CD14-positive monocyte (primary cell): ENCODE measurements around the gene UGT1A5. TPM values are rescaled to one million over a fixed set of nuclear protein-coding genes. Genes with fewer than 3 reads are reported as not detected.

ENCODE experiments used
- DNase-seq, 3 donors: peaks; one replicate each; pipeline ENCODE4 v3.0.0-alpha.2; 2011 to 2022
- H2AFZ ChIP-seq: 2 replicates; pipeline ENCODE4 v1.6.0; 2012; ENCODE audit warnings: mild to moderate bottlenecking, low read depth, low read length, inconsistent platforms; ENCODE audit not compliant: insufficient read depth, poor library complexity, severe bottlenecking
- H3K27ac ChIP-seq, 2 donors: 1 replicate in 1 of 2; 2 replicates in 1 of 2; pipeline ENCODE4 v1.5.1; 2012 to 2013; ENCODE audit warnings: low read length in 2 of 2, control low read depth in 1 of 2, inconsistent platforms in 1 of 2, low read depth in 1 of 2, mild to moderate bottlenecking in 1 of 2
- H3K27me3 ChIP-seq, 2 donors: one replicate each; pipeline versions ENCODE4 v1.6.0 to v1.6.1; 2011 to 2013; ENCODE audit warnings: low read length in 2 of 2; ENCODE audit not compliant: control insufficient read depth in 2 of 2, insufficient read depth in 2 of 2
- H3K36me3 ChIP-seq, 2 donors: replicated peaks in 1 of 2; 1 replicate in 1 of 2; 2 replicates in 1 of 2; pipeline versions ENCODE4 v1.5.1 to v1.6.1; 2012 to 2013; ENCODE audit warnings: low read length in 2 of 2, control low read depth in 1 of 2, inconsistent platforms in 1 of 2, mild to moderate bottlenecking in 1 of 2; ENCODE audit not compliant: insufficient read depth in 2 of 2, control insufficient read depth in 1 of 2
- H3K4me1 ChIP-seq, 2 donors: 1 replicate in 1 of 2; 2 replicates in 1 of 2; pipeline versions ENCODE4 v1.5.1 to v1.6.1; 2012 to 2013; ENCODE audit warnings: low read length in 2 of 2, control low read depth in 1 of 2, inconsistent platforms in 1 of 2, mild to moderate bottlenecking in 1 of 2, moderate library complexity in 1 of 2; ENCODE audit not compliant: insufficient read depth in 2 of 2, control insufficient read depth in 1 of 2
- H3K4me2 ChIP-seq: replicated peaks from 2 replicates; pipeline ENCODE3; 2012; ENCODE audit warnings: low read length, moderate library complexity, mild to moderate bottlenecking; ENCODE audit not compliant: poor library complexity, severe bottlenecking; ENCODE audit errors: extremely low read depth
- H3K4me3 ChIP-seq, 3 experiments: fragments of 200-600 bp in 1 of 3; sonication (generic) in 1 of 3; replicated peaks in 1 of 3; 1 replicate in 2 of 3; 2 replicates in 1 of 3; pipeline ENCODE4 v1.5.1; 2011 to 2013; ENCODE audit warnings: low read length in 3 of 3, mild to moderate bottlenecking in 3 of 3, control low read depth in 2 of 3, low read depth in 2 of 3, inconsistent platforms in 1 of 3, moderate library complexity in 1 of 3
- H3K79me2 ChIP-seq: 2 replicates; pipeline ENCODE4 v1.6.0; 2012; ENCODE audit warnings: mild to moderate bottlenecking, control low read depth, inconsistent platforms, low read length, moderate library complexity; ENCODE audit not compliant: insufficient read depth
- H3K9ac ChIP-seq: 2 replicates; pipeline ENCODE4 v1.6.0; 2017; ENCODE audit warnings: low read length, mild to moderate bottlenecking; ENCODE audit not compliant: insufficient read depth, poor library complexity, severe bottlenecking
- H3K9me3 ChIP-seq, 2 donors: replicated peaks in 1 of 2; 1 replicate in 1 of 2; 2 replicates in 1 of 2; pipeline versions ENCODE4 v1.5.1 to v1.6.1; 2012 to 2013; ENCODE audit warnings: low read length in 2 of 2, control low read depth in 1 of 2; ENCODE audit not compliant: control insufficient read depth in 1 of 2, insufficient read depth in 1 of 2
- H4K20me1 ChIP-seq: 2 replicates; pipeline ENCODE4 v1.6.0; 2012; ENCODE audit warnings: mild to moderate bottlenecking, low read length, control low read depth, moderate library complexity; ENCODE audit not compliant: insufficient read depth
- H3K27ac Mint-ChIP-seq, 7 donors: one replicate each; pipeline ENCODE4 v1.8.0; 2020; ENCODE audit warnings: mild to moderate bottlenecking in 7 of 7, mixed read lengths in 7 of 7, moderate library complexity in 6 of 7, inconsistent platforms in 2 of 7
- H3K27me3 Mint-ChIP-seq, 3 donors: one replicate each; pipeline ENCODE4 v1.8.0; 2021 to 2022; ENCODE audit warnings: low read depth in 3 of 3, mild to moderate bottlenecking in 3 of 3, mixed read lengths in 3 of 3, moderate library complexity in 3 of 3, inconsistent platforms in 1 of 3
- H3K36me3 Mint-ChIP-seq, 2 donors: one replicate each; pipeline ENCODE4 v1.8.0; 2020; ENCODE audit warnings: mixed read lengths in 2 of 2, inconsistent platforms in 1 of 2, mild to moderate bottlenecking in 1 of 2
- H3K4me1 Mint-ChIP-seq: one replicate; pipeline ENCODE4 v1.8.0; 2020; ENCODE audit warnings: mild to moderate bottlenecking, mixed read lengths
- H3K4me3 Mint-ChIP-seq, 2 donors: one replicate each; pipeline ENCODE4 v1.8.0; 2020; ENCODE audit warnings: mild to moderate bottlenecking in 2 of 2, mixed read lengths in 2 of 2, moderate library complexity in 1 of 2
- H3K9me3 Mint-ChIP-seq, 7 donors: one replicate each; pipeline ENCODE4 v1.8.0; 2020 to 2022; ENCODE audit warnings: mixed read lengths in 7 of 7, mild to moderate bottlenecking in 6 of 7, moderate library complexity in 6 of 7, inconsistent platforms in 2 of 7
- WGBS: methylation state at CpG from one replicate; pipeline ENCODE4 v1.1.5; 2013; ENCODE audit warnings: missing lambda C conversion rate; ENCODE audit not compliant: insufficient coverage; 5-methylcytosine and 5-hydroxymethylcytosine counted together
- intact Hi-C, 2 donors: fragments of 100-400 bp; cut with micrococcal nuclease; formaldehyde crosslinking; loops; one replicate each; pipeline versions ENCODE4 v1.15.0 to v1.15.1; 2023
- polyA plus RNA-seq, 3 donors: library from polyadenylated mRNA; depleted of rRNA in 1 of 3; unstranded in 2 of 3; stranded (reverse) in 1 of 3; fragments of 300-500 nt in 2 of 3; fragments of >200 nt in 1 of 3; fragmentation: Illumina TruSeq in 2 of 3; gene quantifications; 1 replicate in 2 of 3; 2 replicates in 1 of 3; pipeline ENCODE4 v1.2.3, GENCODE V29; 2012 to 2021
- TF ChIP-seq, protein P1 (sequence below): fragments of 200-600 bp; IDR thresholded peaks from one replicate; pipeline ENCODE4 v1.8.0; 2022; ENCODE audit warnings: antibody characterized with exemption, mild to moderate bottlenecking

UGT1A5 gene
- polyA plus RNA-seq, 3 donors: not detected

DNA sequence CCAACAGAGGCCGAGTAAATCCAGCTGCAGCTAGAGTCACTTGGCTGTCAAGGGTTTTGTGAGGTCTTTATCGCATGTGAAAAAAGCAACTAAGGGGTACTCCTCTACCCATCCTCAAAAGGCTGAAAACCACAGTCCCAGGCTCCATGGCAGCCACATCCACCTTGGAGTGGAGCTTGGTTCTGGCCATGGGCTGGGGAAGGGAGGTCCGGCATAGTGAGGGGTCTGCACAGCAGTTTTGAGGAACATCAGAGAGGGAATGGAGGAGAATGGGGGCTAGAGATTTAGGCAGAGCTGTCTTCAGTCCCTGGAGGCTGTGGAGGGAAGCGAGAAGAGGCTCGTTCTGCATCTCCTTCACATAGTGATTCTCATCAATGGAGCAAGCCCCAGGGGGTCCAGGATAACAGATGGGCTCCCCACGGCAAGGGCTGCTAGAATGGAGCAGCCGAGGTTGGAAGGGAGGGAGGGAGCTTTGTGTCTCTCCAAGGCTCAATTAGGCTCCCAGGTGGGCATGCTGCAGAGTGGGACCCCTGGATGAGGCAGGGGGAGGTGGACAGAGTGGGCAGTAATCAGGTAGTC lies 86.5 kb downstream of the UGT1A5 start:
- intact Hi-C loops: no loop called here
- Histone ChIP-seq H3K4me3 (no peak overlapping the region), H3K9ac (no peak overlapping the region), H3K27me3 (no peaks in the 10 kb centered on the region), H4K20me1 (no peaks in the 10 kb centered on the region), H3K4me2 (no peak overlapping the region), H3K9me3 (no peaks in the 10 kb centered on the region), H3K4me1 (no peaks in the 10 kb centered on the region), H3K36me3 (no peaks in the 10 kb centered on the region), H2AFZ (no peak overlapping the region), H3K27ac (no peak overlapping the region), H3K79me2 (no peaks in the 10 kb centered on the region)
- H3K4me3 Mint-ChIP-seq: no peak overlapping the region
- no peaks in the 10 kb centered on the region for H3K36me3 Mint-ChIP-seq
- no peak overlapping the region for H3K27ac Mint-ChIP-seq
- H3K4me1 Mint-ChIP-seq: no peaks in the 10 kb centered on the region
- peaks cover 3 to 10% (median 5%) of the 10 kb centered on the region in 3 donors for H3K27me3 Mint-ChIP-seq
- TF ChIP-seq, protein P1, sequence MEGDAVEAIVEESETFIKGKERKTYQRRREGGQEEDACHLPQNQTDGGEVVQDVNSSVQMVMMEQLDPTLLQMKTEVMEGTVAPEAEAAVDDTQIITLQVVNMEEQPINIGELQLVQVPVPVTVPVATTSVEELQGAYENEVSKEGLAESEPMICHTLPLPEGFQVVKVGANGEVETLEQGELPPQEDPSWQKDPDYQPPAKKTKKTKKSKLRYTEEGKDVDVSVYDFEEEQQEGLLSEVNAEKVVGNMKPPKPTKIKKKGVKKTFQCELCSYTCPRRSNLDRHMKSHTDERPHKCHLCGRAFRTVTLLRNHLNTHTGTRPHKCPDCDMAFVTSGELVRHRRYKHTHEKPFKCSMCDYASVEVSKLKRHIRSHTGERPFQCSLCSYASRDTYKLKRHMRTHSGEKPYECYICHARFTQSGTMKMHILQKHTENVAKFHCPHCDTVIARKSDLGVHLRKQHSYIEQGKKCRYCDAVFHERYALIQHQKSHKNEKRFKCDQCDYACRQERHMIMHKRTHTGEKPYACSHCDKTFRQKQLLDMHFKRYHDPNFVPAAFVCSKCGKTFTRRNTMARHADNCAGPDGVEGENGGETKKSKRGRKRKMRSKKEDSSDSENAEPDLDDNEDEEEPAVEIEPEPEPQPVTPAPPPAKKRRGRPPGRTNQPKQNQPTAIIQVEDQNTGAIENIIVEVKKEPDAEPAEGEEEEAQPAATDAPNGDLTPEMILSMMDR: no peak
- DNase-seq: no peak
- H3K9me3 Mint-ChIP-seq: peaks cover 0 to 3% (median 0%) of the 10 kb centered on the region in 7 donors
- WGBS: 47% methylated on average over 3 of the region's 7 CpGs

DNA sequence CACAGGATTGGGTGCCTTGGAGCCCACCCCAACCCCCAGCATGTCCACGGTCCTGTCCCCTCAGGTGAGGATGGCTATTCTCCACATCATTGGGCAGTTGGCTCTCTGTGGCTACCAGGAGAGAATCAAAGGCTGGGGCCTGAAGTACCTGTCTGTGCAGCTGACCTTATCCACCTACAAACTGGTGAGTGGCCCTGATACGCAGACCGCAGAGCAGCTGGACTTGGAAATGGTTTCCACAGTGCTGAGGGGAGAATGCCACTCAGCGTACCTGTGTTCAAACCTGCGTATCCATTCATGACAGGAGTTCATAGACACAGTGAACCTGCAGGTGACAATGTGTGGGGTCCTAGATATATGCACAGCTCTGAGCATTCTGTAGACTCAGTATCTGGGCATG lies 87.0 kb downstream of the UGT1A5 start:
- Histone ChIP-seq H3K4me1 (no peaks in the 10 kb centered on the region), H2AFZ (no peak overlapping the region), H3K9ac (no peak overlapping the region), H3K27me3 (no peaks in the 10 kb centered on the region), H3K36me3 (no peaks in the 10 kb centered on the region), H3K4me2 (no peak overlapping the region), H3K27ac (no peak overlapping the region), H3K4me3 (no peak overlapping the region), H3K9me3 (no peaks in the 10 kb centered on the region), H3K79me2 (no peaks in the 10 kb centered on the region), H4K20me1 (no peaks in the 10 kb centered on the region)
- TF ChIP-seq, protein P1: no peak
- intact Hi-C loops: no loop called here
- Mint-ChIP-seq H3K27me3 (peaks cover 3 to 9% (median 5%) of the 10 kb centered on the region in 3 donors), H3K36me3 (no peaks in the 10 kb centered on the region), H3K4me3 (no peak overlapping the region), H3K9me3 (peaks cover 0 to 3% (median 0%) of the 10 kb centered on the region in 7 donors), H3K4me1 (no peaks in the 10 kb centered on the region), H3K27ac (peak overlapping the region in 1 of 7 donors; percentile 55)
- DNase-seq: no peak
- whole genome bisulfite sequencing: 60% methylated on average over 5 of the region's 5 CpGs
